ENCODE data around the gene SDC1. TPM values are rescaled to one million over a fixed set of nuclear protein-coding genes. Genes with fewer than 3 reads are reported as not detected.

The SDC1 gene
- total and polyA plus RNA-seq, 8 donors, result 16.0 to 140 (median 45.0) TPM

DNA sequence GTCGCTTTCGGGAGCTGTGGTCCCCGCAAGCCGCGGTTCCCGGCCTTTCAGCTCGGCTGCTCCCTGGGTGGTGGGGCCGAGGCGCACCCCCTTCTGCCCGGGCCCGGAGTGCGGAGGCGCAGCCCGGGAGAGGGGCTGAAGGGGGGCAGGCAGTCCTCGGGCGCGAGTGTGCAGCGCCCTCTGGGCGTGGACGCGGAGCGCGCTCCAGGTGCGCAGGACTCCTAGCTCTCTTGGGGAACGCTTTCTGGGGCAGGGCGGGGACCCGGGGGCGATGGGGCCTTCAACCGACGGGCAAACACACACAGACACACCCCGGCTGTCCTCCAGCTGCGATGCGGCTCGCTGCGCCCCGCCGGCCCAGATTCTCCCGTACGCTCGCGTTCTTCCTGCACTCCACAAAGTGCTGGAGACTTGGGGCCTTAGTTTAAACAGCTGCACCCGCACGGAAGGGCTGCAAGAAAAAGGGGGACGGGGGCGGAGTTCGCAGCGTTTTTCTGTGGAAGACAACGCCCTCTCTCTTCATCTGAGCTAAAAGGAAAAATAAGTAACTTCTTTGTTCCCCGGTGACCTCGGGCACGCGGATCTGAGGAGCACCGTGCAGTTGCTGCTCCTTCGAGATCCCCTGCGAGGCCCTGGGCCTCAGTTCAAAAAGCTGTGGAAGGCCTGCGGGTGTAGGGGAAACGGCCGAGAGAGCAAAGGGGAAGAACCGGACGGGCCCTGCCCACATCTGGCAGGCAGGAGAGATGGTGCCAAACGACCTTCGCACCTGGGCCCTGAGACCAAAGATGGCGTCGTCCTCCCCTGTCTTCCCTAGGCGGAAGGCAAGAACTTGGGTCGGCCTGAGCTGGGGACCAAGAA is 593 bp upstream of the SDC1 start:
- WGBS, 5 donors, result 5 to 17% (median 6%) methylated on average over 24 to 66 of the region's 66 CpGs
- intact Hi-C loops (cut with DNase I; ENCODE audit: low total_unique reads), result loop anchor here (10.0 kb wide), 1 partner anchor 91 kb away; no protein-coding TSS in a partner anchor
- H3K9me3 ChIP-seq, result no peaks in the 10 kb centered on the region

DNA sequence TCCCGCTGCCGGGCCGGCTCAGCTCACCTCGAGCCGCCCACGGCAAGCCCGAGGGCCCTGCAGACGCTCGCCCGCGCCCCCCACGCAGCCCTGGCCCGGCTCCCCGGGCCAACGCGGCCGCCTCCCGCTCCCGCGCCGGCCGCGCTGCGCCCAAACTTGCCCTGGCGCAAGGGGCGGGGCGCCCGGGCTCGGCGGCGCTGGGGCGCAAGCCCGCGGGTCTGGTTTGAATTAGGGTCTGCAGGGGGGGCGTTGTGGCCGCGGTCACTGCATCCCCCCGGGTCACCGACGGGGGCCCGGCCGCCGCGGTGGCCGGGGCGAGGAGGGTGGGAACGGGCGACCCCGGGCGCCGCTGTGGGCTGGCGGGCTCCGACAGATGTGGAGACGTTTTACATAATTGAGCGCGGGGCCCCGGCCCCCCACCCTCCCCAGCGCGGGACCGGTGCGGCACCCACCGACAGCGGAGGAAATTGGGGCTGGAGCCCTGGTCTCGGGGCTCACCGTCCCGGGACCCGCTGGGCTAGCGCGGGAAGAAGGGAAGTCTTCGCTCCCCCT is 690 bp downstream of the SDC1 start:
- Histone ChIP-seq H3K36me3 (no peaks in the 10 kb centered on the region), H3K27ac (peak overlapping the region; percentile 88 to 95 (median 91)), H3K4me3 (peak overlapping the region; percentile 65 to 82 (median 70)), H3K27me3 (peaks cover 0 to 48% (median 0%) of the 10 kb centered on the region in 3 donors), H3K4me1 (peaks cover 26 to 56% (median 47%) of the 10 kb centered on the region in 4 donors), H3K9me3 (no peaks in the 10 kb centered on the region)
- intact Hi-C loops (cut with DNase I; ENCODE audit: low total_unique reads), result loop anchor here (10.0 kb wide), 1 partner anchor 89 kb away; no protein-coding TSS in a partner anchor
- DNase-seq, result no peak
- TF ChIP-seq EP300 (IDR thresholded peaks at IDR 0.05), result no peak
- TF ChIP-seq, protein P1, sequence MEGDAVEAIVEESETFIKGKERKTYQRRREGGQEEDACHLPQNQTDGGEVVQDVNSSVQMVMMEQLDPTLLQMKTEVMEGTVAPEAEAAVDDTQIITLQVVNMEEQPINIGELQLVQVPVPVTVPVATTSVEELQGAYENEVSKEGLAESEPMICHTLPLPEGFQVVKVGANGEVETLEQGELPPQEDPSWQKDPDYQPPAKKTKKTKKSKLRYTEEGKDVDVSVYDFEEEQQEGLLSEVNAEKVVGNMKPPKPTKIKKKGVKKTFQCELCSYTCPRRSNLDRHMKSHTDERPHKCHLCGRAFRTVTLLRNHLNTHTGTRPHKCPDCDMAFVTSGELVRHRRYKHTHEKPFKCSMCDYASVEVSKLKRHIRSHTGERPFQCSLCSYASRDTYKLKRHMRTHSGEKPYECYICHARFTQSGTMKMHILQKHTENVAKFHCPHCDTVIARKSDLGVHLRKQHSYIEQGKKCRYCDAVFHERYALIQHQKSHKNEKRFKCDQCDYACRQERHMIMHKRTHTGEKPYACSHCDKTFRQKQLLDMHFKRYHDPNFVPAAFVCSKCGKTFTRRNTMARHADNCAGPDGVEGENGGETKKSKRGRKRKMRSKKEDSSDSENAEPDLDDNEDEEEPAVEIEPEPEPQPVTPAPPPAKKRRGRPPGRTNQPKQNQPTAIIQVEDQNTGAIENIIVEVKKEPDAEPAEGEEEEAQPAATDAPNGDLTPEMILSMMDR (IDR thresholded peaks at IDR 0.05), result no peak
- no peak for TF ChIP-seq POLR2A (IDR thresholded peaks at IDR 0.05)
- no peak for TF ChIP-seq POLR2AphosphoS5 (IDR thresholded peaks at IDR 0.05)
- 0 to 2% (median 1%) methylated on average over 9 to 70 of the region's 70 CpGs for WGBS, 5 donors

More for the DNA sequence above, 593 bp upstream of the SDC1 start:
- no peaks in the 10 kb centered on the region for H3K36me3 ChIP-seq
- peaks cover 26 to 54% (median 45%) of the 10 kb centered on the region in 4 donors for H3K4me1 ChIP-seq
- DNase-seq, result peak; percentile 80 to 94
- H3K27ac ChIP-seq, result peak overlapping the region; percentile 88 to 95 (median 91)
- TF ChIP-seq POLR2AphosphoS5 (IDR thresholded peaks at IDR 0.05) (peak in 1 of 3 donors; percentile 26), EP300 (IDR thresholded peaks at IDR 0.05) (no peak)
- TF ChIP-seq, protein P1 (IDR thresholded peaks at IDR 0.05), result peak in 4 of 7 experiments; percentile 36 to 69 (median 60)
- H3K4me3 ChIP-seq, result peak overlapping the region; percentile 65 to 82 (median 70)
- peaks cover 0 to 48% (median 0%) of the 10 kb centered on the region in 3 donors for H3K27me3 ChIP-seq

DNA sequence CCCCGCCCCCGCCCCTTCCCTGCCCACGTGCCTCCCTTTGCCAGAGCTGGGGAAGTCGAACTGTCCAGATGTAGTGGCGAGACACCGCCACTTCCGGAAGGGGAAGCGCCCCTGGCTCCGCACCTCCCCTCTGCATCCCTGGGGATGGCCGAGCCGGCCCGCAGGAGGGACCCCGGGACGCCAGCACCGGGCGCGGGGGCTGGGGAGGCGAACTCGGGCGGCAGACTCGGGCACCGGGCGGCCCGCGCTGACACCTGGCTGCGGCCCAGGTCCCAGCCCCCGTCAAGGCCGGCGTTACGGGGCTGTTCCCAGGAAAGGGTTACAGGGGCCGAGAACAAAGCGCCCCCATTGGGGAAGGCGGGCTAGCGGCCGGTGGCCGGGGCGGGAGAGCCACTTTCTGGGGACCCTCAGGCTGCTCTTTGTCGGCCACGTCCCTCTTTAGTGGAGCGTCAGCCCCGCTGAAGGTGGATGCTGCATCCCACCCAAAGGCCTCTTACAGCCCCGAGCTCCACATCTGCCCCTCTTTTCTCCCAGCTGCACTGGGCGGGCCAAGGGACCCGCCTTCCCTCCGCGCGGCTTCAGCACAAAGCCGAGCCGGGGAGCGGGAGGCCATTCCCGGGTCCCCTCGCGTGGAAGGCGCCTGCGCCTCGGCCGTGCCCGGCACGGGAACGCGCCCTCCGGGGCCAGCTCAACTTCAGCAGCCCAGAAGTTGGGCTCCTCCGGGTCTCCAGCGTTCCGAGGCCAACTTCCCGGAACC is 1.3 kb downstream of the SDC1 start:
- Histone ChIP-seq H3K36me3 (no peaks in the 10 kb centered on the region), H3K27ac (peak overlapping the region; percentile 88 to 95 (median 91)), H3K4me1 (peaks cover 26 to 62% (median 49%) of the 10 kb centered on the region in 4 donors), H3K9me3 (no peaks in the 10 kb centered on the region), H3K27me3 (peaks cover 0 to 48% (median 0%) of the 10 kb centered on the region in 3 donors), H3K4me3 (peak overlapping the region; percentile 65 to 82 (median 70))
- TF ChIP-seq EP300 (IDR thresholded peaks at IDR 0.05) (no peak), POLR2AphosphoS5 (IDR thresholded peaks at IDR 0.05) (peak in 1 of 3 donors; percentile 8)
- WGBS, 5 donors, result 0 to 12% (median 0%) methylated on average over 3 to 66 of the region's 66 CpGs
- DNase-seq, result peak; percentile 54 to 79
- intact Hi-C loops (cut with DNase I; ENCODE audit: low total_unique reads), result loop anchor here (10.0 kb wide), 1 partner anchor 89 kb away; no protein-coding TSS in a partner anchor

DNA sequence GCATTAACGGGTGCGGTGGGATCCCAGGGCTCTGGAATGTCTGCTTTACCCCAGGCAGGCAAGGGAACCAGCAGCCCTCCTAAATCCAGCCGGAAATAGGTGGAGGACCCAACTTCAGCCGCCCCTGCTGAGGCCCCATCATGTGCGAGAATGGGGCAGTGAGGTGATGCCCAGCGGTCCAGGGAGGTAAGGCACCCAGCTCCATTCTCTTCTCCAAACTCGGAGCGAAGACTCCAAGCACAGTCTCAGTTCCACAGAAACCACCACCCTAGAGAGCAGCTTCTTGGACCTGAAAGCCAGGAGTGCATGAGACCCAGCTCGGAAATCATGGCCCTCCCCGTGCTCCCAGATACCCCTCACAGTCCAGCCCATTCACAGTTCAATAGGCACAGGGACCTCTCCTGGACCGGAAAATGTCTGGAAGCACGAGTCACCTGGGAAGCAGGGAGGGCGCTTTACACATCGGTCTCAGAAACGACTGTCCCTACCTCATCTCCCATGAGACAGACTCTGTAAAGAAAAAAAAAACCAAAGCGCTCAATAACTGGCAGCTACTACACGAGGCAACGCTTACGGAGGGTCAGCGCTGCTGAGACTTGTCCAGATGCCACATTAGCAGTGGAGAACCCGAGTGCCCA is 2.0 kb downstream of the SDC1 start:
- intact Hi-C loops (cut with DNase I; ENCODE audit: low total_unique reads), result loop anchor here (10.0 kb wide), 1 partner anchor 88 kb away; no protein-coding TSS in a partner anchor
- Histone ChIP-seq H3K27ac (peak overlapping the region; percentile 88 to 95 (median 91)), H3K4me3 (peak overlapping the region; percentile 65 to 82 (median 70)), H3K36me3 (no peaks in the 10 kb centered on the region), H3K4me1 (peaks cover 26 to 66% (median 53%) of the 10 kb centered on the region in 4 donors), H3K27me3 (peaks cover 0 to 48% (median 0%) of the 10 kb centered on the region in 3 donors), H3K9me3 (no peaks in the 10 kb centered on the region)
- no peak for DNase-seq
- 29 to 36% (median 32%) methylated on average over 19 to 21 of the region's 21 CpGs for WGBS, 5 donors
- TF ChIP-seq EP300 (IDR thresholded peaks at IDR 0.05), result no peak
- TF ChIP-seq POLR2A (IDR thresholded peaks at IDR 0.05), result no peak
- TF ChIP-seq, protein P1 (IDR thresholded peaks at IDR 0.05), result no peak
- no peak for TF ChIP-seq POLR2AphosphoS5 (IDR thresholded peaks at IDR 0.05)
